ENCODE results near the gene ARSH. TPM values are rescaled to one million over a fixed set of nuclear protein-coding genes. Genes with fewer than 3 reads are reported as not detected.

Gene ARSH
- total and polyA plus RNA-seq, 11 donors = not detected

DNA sequence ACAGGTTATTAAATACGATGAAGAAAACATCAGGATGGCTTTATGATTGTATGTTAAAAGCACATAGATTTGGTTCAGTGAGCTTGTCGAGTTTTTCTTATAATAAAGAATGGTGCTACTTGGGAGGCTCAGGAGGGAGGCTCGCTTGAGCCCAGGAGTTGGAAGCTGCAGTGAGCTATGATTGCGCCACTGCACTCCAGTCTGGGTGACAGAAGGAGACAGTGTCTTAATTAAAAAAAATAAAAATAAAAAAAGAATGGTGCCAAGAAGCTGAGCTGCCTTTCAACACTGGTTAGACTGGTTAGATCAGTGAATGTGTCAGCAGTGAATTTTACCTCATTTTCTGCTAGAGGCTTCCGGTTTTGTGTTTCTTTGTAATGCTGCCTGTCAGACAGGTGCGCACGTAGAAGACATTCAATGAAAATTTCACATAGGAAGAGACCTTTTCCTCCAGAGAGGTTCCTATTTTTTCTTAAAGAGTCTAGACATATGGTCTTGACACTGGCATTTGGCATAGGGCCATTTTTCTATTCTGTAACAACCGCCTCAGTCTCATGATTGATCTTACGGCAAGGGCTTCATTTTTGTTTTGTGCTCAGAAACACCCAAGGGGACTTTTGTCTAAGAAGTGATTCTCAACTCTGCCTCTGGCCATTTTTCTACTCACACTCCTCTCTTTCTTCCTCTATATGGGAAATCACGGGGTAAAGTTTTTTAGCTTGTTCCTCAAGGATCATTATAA, 19.9 kb downstream of the ARSH start:
- intact Hi-C loops (cut with DNase I) = no loop called here
- 70 to 77% (median 72%) methylated on average over 10 of the region's 10 CpGs for WGBS, 4 donors
- no peak for TF ChIP-seq POLR2A (IDR thresholded peaks at IDR 0.05)
- TF ChIP-seq, protein P1, sequence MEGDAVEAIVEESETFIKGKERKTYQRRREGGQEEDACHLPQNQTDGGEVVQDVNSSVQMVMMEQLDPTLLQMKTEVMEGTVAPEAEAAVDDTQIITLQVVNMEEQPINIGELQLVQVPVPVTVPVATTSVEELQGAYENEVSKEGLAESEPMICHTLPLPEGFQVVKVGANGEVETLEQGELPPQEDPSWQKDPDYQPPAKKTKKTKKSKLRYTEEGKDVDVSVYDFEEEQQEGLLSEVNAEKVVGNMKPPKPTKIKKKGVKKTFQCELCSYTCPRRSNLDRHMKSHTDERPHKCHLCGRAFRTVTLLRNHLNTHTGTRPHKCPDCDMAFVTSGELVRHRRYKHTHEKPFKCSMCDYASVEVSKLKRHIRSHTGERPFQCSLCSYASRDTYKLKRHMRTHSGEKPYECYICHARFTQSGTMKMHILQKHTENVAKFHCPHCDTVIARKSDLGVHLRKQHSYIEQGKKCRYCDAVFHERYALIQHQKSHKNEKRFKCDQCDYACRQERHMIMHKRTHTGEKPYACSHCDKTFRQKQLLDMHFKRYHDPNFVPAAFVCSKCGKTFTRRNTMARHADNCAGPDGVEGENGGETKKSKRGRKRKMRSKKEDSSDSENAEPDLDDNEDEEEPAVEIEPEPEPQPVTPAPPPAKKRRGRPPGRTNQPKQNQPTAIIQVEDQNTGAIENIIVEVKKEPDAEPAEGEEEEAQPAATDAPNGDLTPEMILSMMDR (IDR thresholded peaks at IDR 0.05) = no peak

DNA sequence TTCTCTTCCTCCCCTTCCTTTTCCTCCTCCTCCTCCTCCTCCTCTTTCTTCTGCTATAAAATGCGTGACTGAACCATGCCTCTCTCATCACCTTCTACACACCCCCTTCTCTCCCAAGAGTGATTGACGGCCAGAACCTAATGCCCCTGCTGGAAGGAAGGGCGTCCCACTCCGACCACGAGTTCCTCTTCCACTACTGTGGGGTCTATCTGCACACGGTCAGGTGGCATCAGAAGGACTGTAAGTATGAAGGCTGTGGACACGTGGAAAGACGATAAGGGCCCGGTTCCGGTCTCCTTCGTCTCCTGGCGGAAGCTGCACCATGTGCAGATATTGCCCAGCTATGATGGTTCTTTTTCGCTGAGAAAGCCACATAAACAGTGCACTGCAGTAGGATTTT, 22.8 kb downstream of the ARSH start:
- peaks cover 0 to 4% (median 0%) of the 10 kb centered on the region in 12 donors for H3K9me3 ChIP-seq
- no peak overlapping the region for H3K4me3 ChIP-seq
- WGBS, 4 donors = 70 to 78% (median 75%) methylated on average over 13 of the region's 13 CpGs
- no peaks in the 10 kb centered on the region for H3K36me3 ChIP-seq
- intact Hi-C loops (cut with DNase I) = no loop called here
- no peak for ATAC-seq
- peaks cover 0 to 4% (median 0%) of the 10 kb centered on the region in 9 donors for H3K27me3 ChIP-seq
- H3K4me1 ChIP-seq = no peaks in the 10 kb centered on the region
- no peak overlapping the region for H3K27ac ChIP-seq
- no peak for DNase-seq
- TF ChIP-seq, protein P1 (IDR thresholded peaks at IDR 0.05) = no peak

More for the DNA sequence above, 19.9 kb downstream of the ARSH start:
- H3K4me3 ChIP-seq = no peak overlapping the region
- H3K27me3 ChIP-seq = peaks cover 0 to 4% (median 0%) of the 10 kb centered on the region in 9 donors
- H3K4me1 ChIP-seq = no peaks in the 10 kb centered on the region
- ATAC-seq (no peak), DNase-seq (no peak)
- H3K36me3 ChIP-seq = no peaks in the 10 kb centered on the region
- H3K9me3 ChIP-seq = no peaks in the 10 kb centered on the region
- H3K27ac ChIP-seq = no peak overlapping the region

DNA sequence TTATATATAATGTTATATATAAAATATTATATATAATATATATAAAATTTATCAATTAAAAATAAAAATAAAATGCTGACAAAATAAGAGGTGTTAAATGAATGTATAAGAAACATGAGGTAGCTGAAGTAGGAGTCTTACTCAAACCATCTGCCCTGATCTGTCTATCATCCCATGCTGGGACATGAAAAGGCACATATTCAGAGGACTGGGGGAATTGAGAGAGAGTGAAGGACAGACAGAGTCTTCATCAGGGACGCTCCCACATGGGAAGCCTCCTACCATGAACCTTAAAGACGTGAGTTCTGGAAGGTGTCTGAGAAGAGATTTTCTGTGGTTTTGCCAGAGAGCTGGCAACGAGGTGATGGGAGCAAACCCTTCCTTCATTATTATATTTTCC, 30.9 kb downstream of the ARSH start:
- 84 to 97% (median 90%) methylated on average over 3 of the region's 3 CpGs for WGBS, 4 donors
- H3K4me3 ChIP-seq = no peak overlapping the region
- no peak overlapping the region for H3K27ac ChIP-seq
- TF ChIP-seq POLR2A (IDR thresholded peaks at IDR 0.05) = no peak
- TF ChIP-seq, protein P1 (IDR thresholded peaks at IDR 0.05) = no peak
- H3K4me1 ChIP-seq = no peaks in the 10 kb centered on the region
- no peaks in the 10 kb centered on the region for H3K36me3 ChIP-seq
- DNase-seq = no peak
- H3K27me3 ChIP-seq = no peaks in the 10 kb centered on the region
- no peak for ATAC-seq
- intact Hi-C loops (cut with DNase I) = loop anchor here in 1 of 10 donors (10.0 kb wide), 1 partner anchor 598 kb away; no protein-coding TSS in a partner anchor
- no peaks in the 10 kb centered on the region for H3K9me3 ChIP-seq

DNA sequence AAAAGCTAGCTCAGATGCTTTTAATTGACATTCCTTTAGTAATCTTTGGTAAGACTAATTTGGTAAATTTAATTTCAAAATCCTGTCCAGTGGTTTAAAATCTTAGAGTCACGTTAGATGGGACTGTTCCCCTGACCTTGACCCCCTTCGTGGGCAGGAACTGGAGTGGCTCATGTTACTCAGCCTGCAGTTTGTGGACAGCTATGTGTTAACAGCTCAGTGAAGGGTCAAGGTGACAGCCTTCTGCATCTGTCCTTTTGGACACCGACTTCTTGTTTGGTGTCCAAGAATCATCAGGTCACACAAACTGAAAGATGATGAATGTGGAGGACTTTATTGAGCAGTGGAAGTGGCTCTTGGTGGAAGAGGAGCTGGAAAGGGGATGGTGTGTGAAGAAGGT, 37.9 kb downstream of the ARSH start:
- no peak for DNase-seq
- no peak for TF ChIP-seq POLR2A (IDR thresholded peaks at IDR 0.05)
- TF ChIP-seq, protein P1 (IDR thresholded peaks at IDR 0.05) = no peak
- WGBS, 4 donors = 58 to 70% (median 61%) methylated on average over 3 of the region's 3 CpGs
- Histone ChIP-seq H3K27me3 (no peaks in the 10 kb centered on the region), H3K27ac (no peak overlapping the region), H3K4me1 (no peaks in the 10 kb centered on the region), H3K9me3 (no peaks in the 10 kb centered on the region), H3K4me3 (no peak overlapping the region), H3K36me3 (no peaks in the 10 kb centered on the region)
- intact Hi-C loops (cut with DNase I) = no loop called here
- no peak for ATAC-seq
